H1 (cell line): ENCODE data around the gene TFCP2L1. TPM values are rescaled to one million over a fixed set of nuclear protein-coding genes. Genes with fewer than 3 reads are reported as not detected.

Experiments used
- CTCF ChIA-PET: fragments of 300-600 bp; sonication (Branson Sonifier 250); formaldehyde crosslinking; loops from one replicate; lab custom pipeline; 2021; ENCODE audit not compliant: partially characterized antibody; lab: Charles Lee
- POLR2A ChIA-PET: fragments of 300-600 bp; sonication (Branson Sonifier 250); formaldehyde crosslinking; loops from one replicate; lab custom pipeline; 2021; ENCODE audit warnings: inconsistent platforms; ENCODE audit not compliant: partially characterized antibody; lab: Charles Lee
- DNase-seq, 2 experiments: peaks; one replicate each; pipeline versions ENCODE4 v3.0.0 to v3.0.0-alpha.2; 2010 to 2022; ENCODE audit warnings: low spot score in 2 of 2, low read depth in 1 of 2, mixed read lengths in 1 of 2
- FAIRE-seq: peaks from 2 replicates; lab custom pipeline; 2011; peaks lifted over from hg19 to GRCh38; lab: Jason Lieb, UNC
- H2AFZ ChIP-seq: 2 replicates; pipeline ENCODE4 v1.8.1; 2012; ENCODE audit warnings: low read length, inconsistent platforms
- H2AK5ac ChIP-seq: 2 replicates; pipeline ENCODE4 v1.6.1; 2013; ENCODE audit warnings: low read depth, low read length
- H2BK120ac ChIP-seq: replicated peaks from 2 replicates; pipeline ENCODE3; 2013; ENCODE audit warnings: low read depth, low read length, inconsistent platforms
- H2BK12ac ChIP-seq: 2 replicates; pipeline ENCODE4 v1.6.1; 2013; ENCODE audit warnings: low read depth, low read length
- H2BK15ac ChIP-seq: 2 replicates; pipeline ENCODE4 v1.6.1; 2013; ENCODE audit warnings: low read length
- H2BK20ac ChIP-seq: 2 replicates; pipeline ENCODE4 v1.6.1; 2013; ENCODE audit warnings: low read length
- H2BK5ac ChIP-seq: 2 replicates; pipeline ENCODE4 v1.6.1; 2013; ENCODE audit warnings: low read depth, low read length
- H3K14ac ChIP-seq: 2 replicates; pipeline ENCODE4 v1.6.1; 2013; ENCODE audit warnings: inconsistent platforms; ENCODE audit not compliant: insufficient read length
- H3K18ac ChIP-seq: 2 replicates; pipeline ENCODE4 v1.6.1; 2013; ENCODE audit warnings: low read length; ENCODE audit errors: extremely low read depth
- H3K23ac ChIP-seq: 2 replicates; pipeline ENCODE4 v1.6.1; 2013; ENCODE audit warnings: inconsistent platforms; ENCODE audit not compliant: insufficient read length
- H3K23me2 ChIP-seq: 2 replicates; pipeline ENCODE4 v1.6.1; 2013; ENCODE audit warnings: low read depth, low read length
- H3K27ac ChIP-seq: 2 replicates; pipeline ENCODE4 v1.6.1; 2011; ENCODE audit warnings: low read depth, low read length, inconsistent platforms
- H3K27me3 ChIP-seq, 4 experiments: replicated peaks in 1 of 4; 1 replicate in 1 of 4; 2 replicates in 3 of 4; pipeline versions ENCODE4 v1.6.1 to v1.8.1; 2011 to 2013; ENCODE audit warnings: low read length in 3 of 4, mild to moderate bottlenecking in 3 of 4, inconsistent platforms in 2 of 4, mixed read lengths in 2 of 4, moderate library complexity in 1 of 4; ENCODE audit not compliant: control insufficient read depth in 3 of 4, insufficient read depth in 3 of 4; ENCODE audit errors: extremely low read depth in 1 of 4
- H3K36me3 ChIP-seq, 4 experiments: 2 replicates each; pipeline versions ENCODE4 v1.6.1 to v1.8.1; 2011 to 2013; ENCODE audit warnings: mild to moderate bottlenecking in 4 of 4, low read length in 3 of 4, moderate library complexity in 2 of 4, control low read depth in 1 of 4, inconsistent platforms in 1 of 4; ENCODE audit not compliant: insufficient read depth in 4 of 4, control insufficient read depth in 2 of 4
- H3K4ac ChIP-seq: replicated peaks from 2 replicates; pipeline ENCODE3; 2013; ENCODE audit warnings: low read length, low read depth, mixed read lengths, inconsistent platforms; ENCODE audit not compliant: insufficient read length
- H3K4me1 ChIP-seq, 4 experiments: replicated peaks in 1 of 4; 1 replicate in 1 of 4; 2 replicates in 3 of 4; pipeline versions ENCODE4 v1.6.1 to v1.8.1; 2011 to 2013; ENCODE audit warnings: low read length in 3 of 4, inconsistent platforms in 2 of 4, mixed read lengths in 1 of 4; ENCODE audit not compliant: insufficient read depth in 4 of 4, control insufficient read depth in 3 of 4
- H3K4me2 ChIP-seq, 2 experiments: 2 replicates each; pipeline versions ENCODE4 v1.6.1 to v1.8.1; 2011 to 2013; ENCODE audit warnings: low read depth in 2 of 2, low read length in 2 of 2, control low read depth in 1 of 2, inconsistent platforms in 1 of 2, mild to moderate bottlenecking in 1 of 2; ENCODE audit not compliant: insufficient read depth in 1 of 2
- H3K4me3 ChIP-seq, 4 experiments: fragments of 200-600, 300-600 bp in 1 of 4; sonication (generic), shearing (Covaris generic), sonication (Bioruptor Twin) in 1 of 4; 2 replicates each; pipeline versions ENCODE4 v1.5.1 to v1.8.1; 2011 to 2016; ENCODE audit warnings: low read length in 4 of 4, low read depth in 3 of 4, control low read depth in 2 of 4, inconsistent platforms in 2 of 4, mild to moderate bottlenecking in 2 of 4, mixed read lengths in 1 of 4, moderate library complexity in 1 of 4; ENCODE audit not compliant: insufficient read depth in 2 of 4; ENCODE audit errors: extremely low read depth in 1 of 4
- H3K56ac ChIP-seq: replicated peaks from 2 replicates; pipeline ENCODE3; 2013; ENCODE audit warnings: low read depth, mild to moderate bottlenecking, mixed read lengths, low read length, inconsistent platforms; ENCODE audit not compliant: insufficient read length
- H3K79me1 ChIP-seq: 2 replicates; pipeline ENCODE4 v1.6.1; 2013; ENCODE audit warnings: low read depth, low read length, control low read depth
- H3K79me2 ChIP-seq, 2 experiments: 2 replicates each; pipeline versions ENCODE4 v1.6.1 to v1.8.1; 2012 to 2013; ENCODE audit warnings: low read length in 2 of 2, mild to moderate bottlenecking in 2 of 2, inconsistent platforms in 1 of 2; ENCODE audit not compliant: insufficient read depth in 2 of 2, control insufficient read depth in 1 of 2
- H3K9ac ChIP-seq, 4 experiments: replicated peaks in 1 of 4; 1 replicate in 1 of 4; 2 replicates in 3 of 4; pipeline versions ENCODE4 v1.6.1 to v1.8.1; 2011 to 2013; ENCODE audit warnings: low read depth in 3 of 4, low read length in 3 of 4, control low read depth in 2 of 4, mild to moderate bottlenecking in 2 of 4, moderate library complexity in 2 of 4, inconsistent platforms in 1 of 4; ENCODE audit errors: extremely low read depth in 1 of 4
- H3K9me3 ChIP-seq, 2 experiments: 2 replicates each; pipeline versions ENCODE4 v1.6.1 to v1.8.1; 2012 to 2013; ENCODE audit warnings: mild to moderate bottlenecking in 2 of 2, moderate library complexity in 2 of 2, control low read depth in 1 of 2, inconsistent platforms in 1 of 2, low read depth in 1 of 2, low read length in 1 of 2, mixed read lengths in 1 of 2; ENCODE audit not compliant: insufficient read depth in 2 of 2
- H4K20me1 ChIP-seq, 2 experiments: replicated peaks in 1 of 2; 2 replicates each; pipeline versions ENCODE3 to v1.8.1; 2011 to 2013; ENCODE audit warnings: inconsistent platforms in 2 of 2, low read length in 2 of 2, mild to moderate bottlenecking in 1 of 2; ENCODE audit not compliant: insufficient read depth in 2 of 2, control insufficient read depth in 1 of 2
- H4K5ac ChIP-seq: 2 replicates; pipeline ENCODE4 v1.6.1; 2013; ENCODE audit warnings: low read length, low read depth, mixed read lengths, inconsistent platforms; ENCODE audit not compliant: insufficient read length
- H4K8ac ChIP-seq: 2 replicates; pipeline ENCODE4 v1.8.0; 2013; ENCODE audit warnings: mild to moderate bottlenecking, moderate library complexity, low read length, inconsistent platforms; ENCODE audit not compliant: insufficient read depth; ENCODE audit errors: extremely low read depth
- H4K91ac ChIP-seq: replicated peaks from 2 replicates; pipeline ENCODE3; 2013; ENCODE audit warnings: low read length, mixed read lengths, inconsistent platforms; ENCODE audit not compliant: insufficient read length
- CBX5 ChIP-seq: fragments of 300-800, 300-1000 bp; sonication (generic); IDR thresholded peaks from 2 replicates; pipeline ENCODE4 v1.7.1; 2016; ENCODE audit warnings: antibody characterized with exemption, low read length, low read depth
- CREB1 ChIP-seq: IDR thresholded peaks from 2 replicates; pipeline ENCODE4 v1.6.1; 2012; ENCODE audit warnings: inconsistent platforms
- HDAC2 ChIP-seq, 2 experiments: fragments of 300-600 bp in 1 of 2; sonication (generic) in 1 of 2; IDR thresholded peaks; 2 replicates each; pipeline ENCODE4 v1.6.1; 2011 to 2012; ENCODE audit warnings: low read depth in 2 of 2, low read length in 2 of 2, mild to moderate bottlenecking in 2 of 2, moderate library complexity in 2 of 2, borderline replicate concordance in 1 of 2, inconsistent platforms in 1 of 2
- KDM1A ChIP-seq: fragments of 200-600, 300-600 bp; sonication (generic); IDR thresholded peaks from 2 replicates; pipeline ENCODE4 v1.7.1; 2016; ENCODE audit warnings: mild to moderate bottlenecking, low read length, borderline replicate concordance
- SP1 ChIP-seq: IDR thresholded peaks from 2 replicates; pipeline ENCODE4 v1.6.1; 2011; ENCODE audit warnings: low read depth, low read length
- WGBS, 2 experiments: shearing (Covaris generic) in 1 of 2; methylation state at CpG; one replicate each; pipeline versions ENCODE4 v1.1.6 to v1.1.7; 2013 to 2015; ENCODE audit warnings: low lambda C conversion rate in 2 of 2, mixed read lengths in 2 of 2, inconsistent platforms in 1 of 2, low coverage in 1 of 2, missing lambda C conversion rate in 1 of 2; ENCODE audit not compliant: insufficient replicate concordance in 2 of 2, insufficient coverage in 1 of 2, insufficient read length in 1 of 2; ENCODE audit errors: extremely low coverage in 1 of 2, missing lambda C conversion rate in 1 of 2; 5-methylcytosine and 5-hydroxymethylcytosine counted together
- polyA plus RNA-seq, 7 experiments: library from polyadenylated mRNA; depleted of rRNA in 3 of 7; stranded (reverse) in 5 of 7; unstranded in 2 of 7; fragments of >200 nt in 5 of 7; fragments of 200-250 nt in 2 of 7; gene quantifications; 1 replicate in 5 of 7; 2 replicates in 1 of 7; 4 replicates in 1 of 7; pipeline versions ENCODE4 v1.2.1 to v1.2.3, GENCODE V29; 2011 to 2013; ENCODE audit warnings: missing spikeins in 2 of 7, mixed read lengths in 2 of 7
- total RNA-seq: library from RNA; stranded (reverse); fragmentation: NEBNext Ultra II Directional; extraction: Animal tissue kit (Norgen Biotek cat#: 25700); gene quantifications from 2 replicates; pipeline ENCODE4 v1.2.1, GENCODE V29; 2021

TFCP2L1 gene
- total and polyA plus RNA-seq, 2 of the 8 experiments (the other 6 are each of a cell fraction or from before 2014, with no cell fraction given): 1.5 to 3.8 TPM

DNA sequence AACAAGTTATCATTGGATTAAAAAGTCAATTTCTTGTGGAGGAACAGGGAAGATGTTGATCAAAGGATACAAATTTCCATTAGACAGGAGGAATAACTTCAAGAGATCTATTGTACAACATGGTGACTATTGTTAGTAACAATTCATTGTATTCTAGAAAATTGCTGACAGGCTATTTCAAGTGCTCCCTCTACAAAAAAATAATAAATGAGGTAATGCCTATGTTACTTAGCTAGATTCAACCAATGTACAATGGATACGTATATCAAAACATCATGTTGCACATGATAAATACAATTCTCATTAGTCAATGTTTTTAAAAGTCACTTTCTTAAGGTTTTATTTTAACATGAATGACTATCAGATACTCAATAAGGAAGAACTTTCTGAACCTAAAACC, 33.5 kb downstream of the TFCP2L1 start:
- H3K4ac ChIP-seq: no peak overlapping the region
- H2BK120ac ChIP-seq: no peak overlapping the region
- no peak overlapping the region for H3K23ac ChIP-seq
- H2BK15ac ChIP-seq: no peak overlapping the region
- no peak overlapping the region for H3K18ac ChIP-seq
- ChIA-PET POLR2A (interaction anchor here (1.1 to 1.8 kb wide), 2 partner anchors 176 to 177 kb away, joined by 3 to 5 read pairs; no protein-coding TSS in a partner anchor), CTCF (interaction anchor here (0.7 to 1.3 kb wide), 6 partner anchors 11 to 123 kb away, joined by 3 to 5 read pairs (median 4); no protein-coding TSS in a partner anchor)
- no peak overlapping the region for H2AFZ ChIP-seq
- no peak overlapping the region for H4K91ac ChIP-seq
- no peak overlapping the region for H4K5ac ChIP-seq
- no peaks in the 10 kb centered on the region for H4K20me1 ChIP-seq
- no peaks in the 10 kb centered on the region; a peak in 1 of 7 replicates for H3K4me1 ChIP-seq
- H3K9me3 ChIP-seq: no peaks in the 10 kb centered on the region
- no peak overlapping the region for H2BK5ac ChIP-seq
- H3K9ac ChIP-seq: no peak overlapping the region
- H3K79me1 ChIP-seq: 0 out of 2 replicates have a peak, but pooled peaks cover 3% of the 10 kb centered on the region
- H3K27me3 ChIP-seq: 0 out of 7 replicates have a peak, but pooled peaks cover 0 to 2% (median 0%) of the 10 kb centered on the region in 4 experiments
- no peak overlapping the region for H3K56ac ChIP-seq
- no peak overlapping the region for H2BK12ac ChIP-seq
- H3K23me2 ChIP-seq: no peaks in the 10 kb centered on the region
- no peak overlapping the region for H4K8ac ChIP-seq
- 92% methylated on average over 1 of the region's 1 CpG; no CpG with 5 or more reads in 1 of the 2 experiments for WGBS, 2 experiments
- DNase-seq (no peak), FAIRE-seq (no peak)
- H2BK20ac ChIP-seq: no peak overlapping the region
- H3K27ac ChIP-seq: no peak overlapping the region
- H2AK5ac ChIP-seq: no peak overlapping the region
- no peak overlapping the region for H3K4me2 ChIP-seq
- no peak overlapping the region for H3K14ac ChIP-seq
- TF ChIP-seq SP1: no peak
- TF ChIP-seq KDM1A: no peak
- TF ChIP-seq HDAC2 (IDR thresholded peaks at IDR 0.05; ENCODE audit: borderline replicate concordance in 1 of 2, low read depth in 2 of 2, low read length in 2 of 2): no peak
- TF ChIP-seq CBX5: no peak
- TF ChIP-seq CREB1: no peak
- H3K4me3 ChIP-seq: no peak overlapping the region
- H3K36me3 ChIP-seq: no peaks in the 10 kb centered on the region
- H3K79me2 ChIP-seq: no peaks in the 10 kb centered on the region
